HepG2 (cell line): ENCODE measurements around the gene HMGB2. TPM values are rescaled to one million over a fixed set of nuclear protein-coding genes. Genes with fewer than 3 reads are reported as not detected.

Experiments
- AGO2 ChIP-seq: fragments of 200-400 bp; formaldehyde crosslinking; optimal IDR thresholded peaks from 2 replicates; pipeline ENCODE3; 2017; ENCODE audit warnings: mild to moderate bottlenecking, low read depth, low read length, moderate library complexity
- FOXM1 ChIP-seq: sonication (generic); formaldehyde crosslinking; IDR thresholded peaks from 2 replicates; pipeline ENCODE4 v1.5.0; 2020; ENCODE audit warnings: missing genetic modification reagents
- GZF1 ChIP-seq: sonication (generic); formaldehyde crosslinking; IDR thresholded peaks from 2 replicates; pipeline ENCODE4 v1.5.1; 2020; ENCODE audit warnings: mild to moderate bottlenecking, missing genetic modification reagents
- JUND ChIP-seq: sonication (generic); formaldehyde crosslinking; IDR thresholded peaks from 2 replicates; pipeline ENCODE4 v1.8.0; 2022; ENCODE audit warnings: mild to moderate bottlenecking, missing genetic modification reagents
- KDM5B ChIP-seq: sonication (generic); formaldehyde crosslinking; IDR thresholded peaks from 2 replicates; pipeline ENCODE4 v1.4.0; 2020; ENCODE audit warnings: missing genetic modification reagents, mild to moderate bottlenecking, borderline replicate concordance
- NPAS2 ChIP-seq: sonication (generic); formaldehyde crosslinking; IDR thresholded peaks from 2 replicates; pipeline ENCODE4 v1.8.0; 2022; ENCODE audit warnings: mild to moderate bottlenecking, missing genetic modification reagents, borderline replicate concordance
- POLR2G ChIP-seq: fragments of 200-400 bp; formaldehyde crosslinking; IDR thresholded peaks from 2 replicates; pipeline ENCODE4 v1.6.1; 2018; ENCODE audit warnings: mild to moderate bottlenecking, low read depth, low read length, moderate library complexity
- TBX2 ChIP-seq: sonication (generic); formaldehyde crosslinking; IDR thresholded peaks from 2 replicates; pipeline ENCODE4 v1.5.0; 2020; ENCODE audit warnings: missing genetic modification reagents, mild to moderate bottlenecking, borderline replicate concordance
- YY1 ChIP-seq: IDR thresholded peaks from 2 replicates; pipeline ENCODE4 v1.6.1; 2011; ENCODE audit warnings: low read length, low read depth, moderate library complexity, mild to moderate bottlenecking; ENCODE audit not compliant: insufficient read depth, insufficient replicate concordance
- ZNF550 ChIP-seq: sonication (generic); formaldehyde crosslinking; IDR thresholded peaks from 2 replicates; pipeline ENCODE4 v1.4.0; 2020; ENCODE audit warnings: mild to moderate bottlenecking, missing genetic modification reagents, borderline replicate concordance
- polyA plus RNA-seq, 8 experiments: library from polyadenylated mRNA; depleted of rRNA in 3 of 8; stranded (reverse) in 7 of 8; unstranded in 1 of 8; fragments of >200 nt; fragmentation: Illumina TruSeq in 4 of 8; extraction: Trizol in 4 of 8; gene quantifications; 2 replicates each; pipeline versions ENCODE4 v1.2.1 to v1.2.3, GENCODE V29; 2011 to 2016; ENCODE audit warnings: low read depth in 4 of 8, missing spikeins in 1 of 8, mixed read lengths in 1 of 8; ENCODE audit not compliant: insufficient read depth in 1 of 8
- total RNA-seq, 5 experiments: library from RNA; depleted of rRNA; stranded (reverse); fragments of >200 nt; fragmentation: Illumina TruSeq; extraction: Trizol; gene quantifications; 2 replicates each; pipeline ENCODE4 v1.2.3, GENCODE V29; 2016; ENCODE audit warnings: low read depth in 1 of 5
- TF ChIP-seq, protein P1 (sequence below): sonication (generic); formaldehyde crosslinking; IDR thresholded peaks from one replicate; pipeline ENCODE4 v1.5.1; 2020; ENCODE audit warnings: mild to moderate bottlenecking, missing genetic modification reagents; ENCODE audit errors: not compliant biosample characterization
- TF ChIP-seq, protein P2 (sequence below): sonication (generic); formaldehyde crosslinking; conservative IDR thresholded peaks from 2 replicates; pipeline ENCODE4 v1.4.0; 2020; ENCODE audit warnings: missing genetic modification reagents
- TF ChIP-seq, protein P3 (sequence below): sonication (generic); formaldehyde crosslinking; conservative IDR thresholded peaks from 2 replicates; pipeline ENCODE4 v1.8.0; 2022; ENCODE audit warnings: low read depth, missing genetic modification reagents
- TF ChIP-seq, protein P4 (sequence below): sonication (generic); formaldehyde crosslinking; IDR thresholded peaks from 2 replicates; pipeline ENCODE4 v1.9.0; 2022; ENCODE audit warnings: missing genetic modification reagents, mild to moderate bottlenecking, borderline replicate concordance

Gene HMGB2
- total and polyA plus RNA-seq, 2 of the 13 experiments (the other 11 are each of a cell fraction or from before 2014, with no cell fraction given): 90.5 to 332 TPM

DNA sequence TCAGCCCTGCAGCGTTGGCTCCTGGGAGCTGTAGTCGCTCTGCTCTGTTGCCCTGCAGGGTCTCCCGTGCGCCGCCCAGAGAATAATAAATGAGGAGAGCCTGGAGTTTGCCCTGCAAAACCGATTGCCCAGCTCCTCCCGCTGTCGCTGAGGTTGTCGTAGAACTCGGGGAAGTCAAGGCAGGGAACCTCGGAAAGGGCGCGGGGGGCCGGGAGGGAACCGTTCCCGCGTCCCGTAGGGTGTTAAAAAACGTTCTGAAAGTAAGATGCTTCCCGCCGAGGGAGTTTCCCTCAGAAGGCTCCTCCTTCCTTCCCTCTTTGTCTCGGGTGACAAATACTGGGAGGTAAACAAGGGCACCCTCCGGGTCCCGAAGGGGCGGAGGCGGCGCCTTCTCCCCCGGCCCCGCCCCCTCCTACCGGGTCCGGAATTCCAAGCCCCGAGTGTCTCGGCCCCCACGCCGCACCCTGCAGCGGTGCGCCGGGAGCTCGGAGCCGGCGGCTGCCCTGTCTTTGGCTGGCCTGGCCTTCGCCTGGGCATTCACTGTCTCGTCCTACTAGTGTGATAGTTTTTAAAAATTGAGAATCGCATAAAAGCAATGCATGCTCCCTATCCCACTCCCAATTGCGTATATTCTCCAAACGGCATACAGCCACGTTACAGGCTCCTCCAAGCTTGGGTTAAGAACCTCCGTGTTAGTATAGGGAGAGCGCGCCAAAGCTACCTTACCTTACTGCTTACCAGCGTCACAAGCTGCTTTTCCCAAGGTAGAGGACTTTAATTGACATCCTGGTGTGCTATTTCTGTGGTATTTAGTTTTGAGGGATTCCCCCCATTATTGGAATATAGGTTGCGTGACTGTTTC, 964 bp upstream of the HMGB2 start (continued):
- TF ChIP-seq KDM5B (CRISPR knock-in tag) (peak; percentile 44; the same call in 1 of the 2 replicates), GZF1 (CRISPR knock-in tag) (no peak), JUND (CRISPR knock-in tag) (no peak), AGO2 (peak; percentile 76), FOXM1 (CRISPR knock-in tag) (no peak), ZNF550 (CRISPR knock-in tag) (no peak), YY1 (peak; percentile 27), TBX2 (CRISPR knock-in tag) (peak; percentile 6; the same call in 1 of the 2 replicates), NPAS2 (no peak), POLR2G (peak; percentile 85)
- TF ChIP-seq, protein P1, sequence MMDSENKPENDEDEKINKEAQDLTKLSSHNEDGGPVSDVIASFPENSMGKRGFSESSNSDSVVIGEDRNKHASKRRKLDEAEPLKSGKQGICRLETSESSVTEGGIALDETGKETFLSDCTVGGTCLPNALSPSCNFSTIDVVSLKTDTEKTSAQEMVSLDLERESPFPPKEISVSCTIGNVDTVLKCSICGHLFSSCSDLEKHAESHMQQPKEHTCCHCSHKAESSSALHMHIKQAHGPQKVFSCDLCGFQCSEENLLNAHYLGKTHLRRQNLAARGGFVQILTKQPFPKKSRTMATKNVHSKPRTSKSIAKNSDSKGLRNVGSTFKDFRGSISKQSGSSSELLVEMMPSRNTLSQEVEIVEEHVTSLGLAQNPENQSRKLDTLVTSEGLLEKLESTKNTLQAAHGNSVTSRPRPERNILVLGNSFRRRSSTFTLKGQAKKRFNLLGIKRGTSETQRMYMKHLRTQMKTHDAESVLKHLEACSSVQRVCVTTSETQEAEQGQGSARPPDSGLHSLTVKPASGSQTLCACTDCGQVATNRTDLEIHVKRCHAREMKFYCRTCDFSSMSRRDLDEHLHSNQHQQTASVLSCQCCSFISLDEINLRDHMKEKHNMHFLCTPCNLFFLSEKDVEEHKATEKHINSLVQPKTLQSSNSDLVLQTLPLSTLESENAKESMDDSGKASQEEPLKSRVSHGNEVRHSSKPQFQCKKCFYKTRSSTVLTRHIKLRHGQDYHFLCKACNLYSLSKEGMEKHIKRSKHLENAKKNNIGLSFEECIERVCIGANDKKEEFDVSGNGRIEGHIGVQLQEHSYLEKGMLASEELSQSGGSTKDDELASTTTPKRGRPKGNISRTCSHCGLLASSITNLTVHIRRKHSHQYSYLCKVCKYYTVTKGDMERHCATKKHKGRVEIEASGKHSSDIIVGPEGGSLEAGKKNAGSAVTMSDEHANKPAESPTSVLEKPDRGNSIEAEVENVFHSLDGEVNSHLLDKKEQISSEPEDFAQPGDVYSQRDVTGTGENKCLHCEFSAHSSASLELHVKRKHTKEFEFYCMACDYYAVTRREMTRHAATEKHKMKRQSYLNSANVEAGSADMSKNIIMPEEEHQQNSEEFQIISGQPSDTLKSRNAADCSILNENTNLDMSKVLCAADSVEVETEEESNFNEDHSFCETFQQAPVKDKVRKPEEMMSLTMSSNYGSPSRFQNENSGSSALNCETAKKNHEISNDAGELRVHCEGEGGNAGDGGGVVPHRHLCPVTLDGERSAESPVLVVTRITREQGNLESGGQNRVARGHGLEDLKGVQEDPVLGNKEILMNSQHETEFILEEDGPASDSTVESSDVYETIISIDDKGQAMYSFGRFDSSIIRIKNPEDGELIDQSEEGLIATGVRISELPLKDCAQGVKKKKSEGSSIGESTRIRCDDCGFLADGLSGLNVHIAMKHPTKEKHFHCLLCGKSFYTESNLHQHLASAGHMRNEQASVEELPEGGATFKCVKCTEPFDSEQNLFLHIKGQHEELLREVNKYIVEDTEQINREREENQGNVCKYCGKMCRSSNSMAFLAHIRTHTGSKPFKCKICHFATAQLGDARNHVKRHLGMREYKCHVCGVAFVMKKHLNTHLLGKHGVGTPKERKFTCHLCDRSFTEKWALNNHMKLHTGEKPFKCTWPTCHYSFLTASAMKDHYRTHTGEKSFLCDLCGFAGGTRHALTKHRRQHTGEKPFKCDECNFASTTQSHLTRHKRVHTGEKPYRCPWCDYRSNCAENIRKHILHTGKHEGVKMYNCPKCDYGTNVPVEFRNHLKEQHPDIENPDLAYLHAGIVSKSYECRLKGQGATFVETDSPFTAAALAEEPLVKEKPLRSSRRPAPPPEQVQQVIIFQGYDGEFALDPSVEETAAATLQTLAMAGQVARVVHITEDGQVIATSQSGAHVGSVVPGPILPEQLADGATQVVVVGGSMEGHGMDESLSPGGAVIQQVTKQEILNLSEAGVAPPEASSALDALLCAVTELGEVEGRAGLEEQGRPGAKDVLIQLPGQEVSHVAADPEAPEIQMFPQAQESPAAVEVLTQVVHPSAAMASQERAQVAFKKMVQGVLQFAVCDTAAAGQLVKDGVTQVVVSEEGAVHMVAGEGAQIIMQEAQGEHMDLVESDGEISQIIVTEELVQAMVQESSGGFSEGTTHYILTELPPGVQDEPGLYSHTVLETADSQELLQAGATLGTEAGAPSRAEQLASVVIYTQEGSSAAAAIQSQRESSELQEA (CRISPR knock-in tag): no peak
- TF ChIP-seq, protein P2, sequence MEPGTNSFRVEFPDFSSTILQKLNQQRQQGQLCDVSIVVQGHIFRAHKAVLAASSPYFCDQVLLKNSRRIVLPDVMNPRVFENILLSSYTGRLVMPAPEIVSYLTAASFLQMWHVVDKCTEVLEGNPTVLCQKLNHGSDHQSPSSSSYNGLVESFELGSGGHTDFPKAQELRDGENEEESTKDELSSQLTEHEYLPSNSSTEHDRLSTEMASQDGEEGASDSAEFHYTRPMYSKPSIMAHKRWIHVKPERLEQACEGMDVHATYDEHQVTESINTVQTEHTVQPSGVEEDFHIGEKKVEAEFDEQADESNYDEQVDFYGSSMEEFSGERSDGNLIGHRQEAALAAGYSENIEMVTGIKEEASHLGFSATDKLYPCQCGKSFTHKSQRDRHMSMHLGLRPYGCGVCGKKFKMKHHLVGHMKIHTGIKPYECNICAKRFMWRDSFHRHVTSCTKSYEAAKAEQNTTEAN: no peak; the same call in 1 of the 2 replicates
- TF ChIP-seq, protein P3, sequence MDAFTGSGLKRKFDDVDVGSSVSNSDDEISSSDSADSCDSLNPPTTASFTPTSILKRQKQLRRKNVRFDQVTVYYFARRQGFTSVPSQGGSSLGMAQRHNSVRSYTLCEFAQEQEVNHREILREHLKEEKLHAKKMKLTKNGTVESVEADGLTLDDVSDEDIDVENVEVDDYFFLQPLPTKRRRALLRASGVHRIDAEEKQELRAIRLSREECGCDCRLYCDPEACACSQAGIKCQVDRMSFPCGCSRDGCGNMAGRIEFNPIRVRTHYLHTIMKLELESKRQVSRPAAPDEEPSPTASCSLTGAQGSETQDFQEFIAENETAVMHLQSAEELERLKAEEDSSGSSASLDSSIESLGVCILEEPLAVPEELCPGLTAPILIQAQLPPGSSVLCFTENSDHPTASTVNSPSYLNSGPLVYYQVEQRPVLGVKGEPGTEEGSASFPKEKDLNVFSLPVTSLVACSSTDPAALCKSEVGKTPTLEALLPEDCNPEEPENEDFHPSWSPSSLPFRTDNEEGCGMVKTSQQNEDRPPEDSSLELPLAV: 0 out of 2 replicates have a peak, but pooled peaks have one; percentile 8
- TF ChIP-seq, protein P4, sequence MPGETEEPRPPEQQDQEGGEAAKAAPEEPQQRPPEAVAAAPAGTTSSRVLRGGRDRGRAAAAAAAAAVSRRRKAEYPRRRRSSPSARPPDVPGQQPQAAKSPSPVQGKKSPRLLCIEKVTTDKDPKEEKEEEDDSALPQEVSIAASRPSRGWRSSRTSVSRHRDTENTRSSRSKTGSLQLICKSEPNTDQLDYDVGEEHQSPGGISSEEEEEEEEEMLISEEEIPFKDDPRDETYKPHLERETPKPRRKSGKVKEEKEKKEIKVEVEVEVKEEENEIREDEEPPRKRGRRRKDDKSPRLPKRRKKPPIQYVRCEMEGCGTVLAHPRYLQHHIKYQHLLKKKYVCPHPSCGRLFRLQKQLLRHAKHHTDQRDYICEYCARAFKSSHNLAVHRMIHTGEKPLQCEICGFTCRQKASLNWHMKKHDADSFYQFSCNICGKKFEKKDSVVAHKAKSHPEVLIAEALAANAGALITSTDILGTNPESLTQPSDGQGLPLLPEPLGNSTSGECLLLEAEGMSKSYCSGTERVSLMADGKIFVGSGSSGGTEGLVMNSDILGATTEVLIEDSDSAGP (CRISPR knock-in tag): peak; percentile 45; the same call in 1 of the 2 replicates
